ENCODE data around the gene LPIN2. TPM values are rescaled to one million over a fixed set of nuclear protein-coding genes. Genes with fewer than 3 reads are reported as not detected.
"Not testable (repeated sequence)": the region's sequence is repeated elsewhere in the genome, so short reads cannot be mapped to it uniquely, and the experiment has no call there.

The LPIN2 gene
- total RNA-seq, 1 donor from 2014 or later: 44.9 TPM

GRCh38 chr18:3054780-3055179, 41.8 kb upstream of the LPIN2 start:
- H3K27ac Mint-ChIP-seq: no peak overlapping the region
- peaks cover 10% of the 10 kb centered on the region for H3K36me3 Mint-ChIP-seq
- TF ChIP-seq CTCF (IDR thresholded peaks at IDR 0.05; ENCODE audit: unreplicated experiment): no peak
- DNase-seq (ENCODE audit: low spot score in 2 of 2, unreplicated experiment in 2 of 2): no peak
- peaks cover 13% of the 10 kb centered on the region for H3K4me1 Mint-ChIP-seq
- no peak overlapping the region for H3K4me3 Mint-ChIP-seq
- H3K9me3 Mint-ChIP-seq: peaks cover 18% of the 10 kb centered on the region
- no peaks in the 10 kb centered on the region for H3K27me3 Mint-ChIP-seq (ENCODE audit: low read depth)

DNA sequence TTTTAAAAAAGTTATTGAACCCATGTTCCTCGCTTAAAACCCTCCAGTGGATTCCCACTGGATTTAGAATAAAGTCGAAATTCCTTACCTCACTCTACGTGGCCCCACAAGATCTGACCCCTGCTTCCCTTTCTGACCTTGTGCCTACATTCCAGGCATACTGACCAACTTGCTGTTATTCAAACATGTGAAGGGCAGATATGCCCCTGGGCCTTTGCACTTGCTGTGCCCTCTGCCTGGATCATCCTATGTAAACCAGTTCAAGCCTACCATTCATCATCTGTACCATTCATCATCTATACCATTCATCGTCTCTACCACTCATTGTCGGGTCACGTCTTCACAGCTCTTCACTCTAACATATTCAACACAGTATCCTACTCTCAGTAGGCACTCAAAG, 41.3 kb upstream of the LPIN2 start:
- H3K4me1 Mint-ChIP-seq: peaks cover 13% of the 10 kb centered on the region
- no peaks in the 10 kb centered on the region for H3K27me3 Mint-ChIP-seq (ENCODE audit: low read depth)
- H3K9me3 Mint-ChIP-seq: peaks cover 18% of the 10 kb centered on the region
- no peak overlapping the region for H3K27ac Mint-ChIP-seq
- no peak for DNase-seq (ENCODE audit: low spot score in 2 of 2, unreplicated experiment in 2 of 2)
- H3K4me3 Mint-ChIP-seq: no peak overlapping the region
- H3K36me3 Mint-ChIP-seq: peaks cover 10% of the 10 kb centered on the region
- TF ChIP-seq CTCF (IDR thresholded peaks at IDR 0.05; ENCODE audit: unreplicated experiment): no peak

GRCh38 chr18:3053081-3053480, 40.1 kb upstream of the LPIN2 start:
- DNase-seq (ENCODE audit: low spot score in 2 of 2, unreplicated experiment in 2 of 2): no peak
- no peak for TF ChIP-seq CTCF (IDR thresholded peaks at IDR 0.05; ENCODE audit: unreplicated experiment)
- H3K27me3 Mint-ChIP-seq (ENCODE audit: low read depth): peaks cover 1% of the 10 kb centered on the region
- peaks cover 15% of the 10 kb centered on the region for H3K4me1 Mint-ChIP-seq
- H3K27ac Mint-ChIP-seq: no peak overlapping the region
- H3K9me3 Mint-ChIP-seq: peaks cover 18% of the 10 kb centered on the region
- H3K36me3 Mint-ChIP-seq: peaks cover 10% of the 10 kb centered on the region
- H3K4me3 Mint-ChIP-seq: no peak overlapping the region

DNA sequence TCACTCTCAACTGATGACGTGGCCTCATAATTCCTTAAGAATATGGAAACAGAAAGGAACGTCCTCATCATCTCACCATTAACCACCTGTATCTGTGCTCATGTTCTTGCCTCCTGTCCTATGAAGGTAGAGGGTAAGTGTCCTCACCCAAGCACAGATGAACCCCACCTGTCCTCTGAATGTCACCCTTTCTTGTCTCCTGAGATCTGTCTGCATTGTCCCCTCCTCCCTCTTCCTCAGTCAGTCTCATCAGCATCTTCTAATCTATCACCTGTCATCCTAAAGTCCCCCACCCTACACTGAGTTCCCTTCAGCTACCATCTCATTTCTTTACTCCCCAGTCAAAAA, 39.4 kb upstream of the LPIN2 start:
- no peak for TF ChIP-seq CTCF (IDR thresholded peaks at IDR 0.05; ENCODE audit: unreplicated experiment)
- Mint-ChIP-seq H3K36me3 (peaks cover 10% of the 10 kb centered on the region), H3K27ac (no peak overlapping the region), H3K4me3 (no peak overlapping the region), H3K4me1 (peaks cover 16% of the 10 kb centered on the region), H3K27me3 (ENCODE audit: low read depth) (peaks cover 3% of the 10 kb centered on the region), H3K9me3 (peaks cover 18% of the 10 kb centered on the region)
- no peak for DNase-seq (ENCODE audit: low spot score in 2 of 2, unreplicated experiment in 2 of 2)

- H3K36me3 Mint-ChIP-seq: peaks cover 10% of the 10 kb centered on the region
- no peak for TF ChIP-seq CTCF (IDR thresholded peaks at IDR 0.05; ENCODE audit: unreplicated experiment)
- H3K4me3 Mint-ChIP-seq: no peak overlapping the region
- no peak overlapping the region for H3K27ac Mint-ChIP-seq
- H3K9me3 Mint-ChIP-seq: peaks cover 18% of the 10 kb centered on the region
- peaks cover 16% of the 10 kb centered on the region for H3K4me1 Mint-ChIP-seq
- peaks cover 3% of the 10 kb centered on the region for H3K27me3 Mint-ChIP-seq (ENCODE audit: low read depth)
- DNase-seq (ENCODE audit: low spot score in 2 of 2, unreplicated experiment in 2 of 2): no peak
These were observed 38.9 kb upstream of the LPIN2 start for GRCh38 chr18:3051718-3052410.

DNA sequence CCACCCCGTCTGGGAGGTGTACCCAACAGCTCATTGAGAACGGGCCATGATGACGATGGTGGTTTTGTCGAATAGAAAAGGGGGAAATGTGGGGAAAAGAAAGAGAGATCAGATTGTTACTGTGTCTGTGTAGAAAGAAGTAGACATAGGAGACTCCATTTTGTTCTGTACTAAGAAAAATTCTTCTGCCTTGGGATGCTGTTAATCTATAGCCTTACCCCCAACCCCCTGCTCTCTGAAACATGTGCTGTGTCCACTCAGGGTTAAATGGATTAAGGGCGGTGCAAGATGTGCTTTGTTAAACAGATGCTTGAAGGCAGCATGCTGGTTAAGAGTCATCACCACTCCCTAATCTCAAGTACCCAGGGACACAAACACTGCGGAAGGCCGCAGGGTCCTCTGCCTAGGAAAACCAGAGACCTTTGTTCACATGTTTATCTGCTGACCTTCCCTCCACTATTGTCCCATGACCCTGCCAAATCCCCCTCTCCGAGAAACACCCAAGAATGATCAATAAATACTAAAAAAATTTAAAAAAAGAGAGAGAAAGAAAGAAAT, 37.0 kb upstream of the LPIN2 start:
- not testable (repeated sequence) for DNase-seq (ENCODE audit: low spot score in 2 of 2, unreplicated experiment in 2 of 2); H3K27me3 Mint-ChIP-seq (ENCODE audit: low read depth); H3K36me3 Mint-ChIP-seq; H3K4me3 Mint-ChIP-seq; H3K27ac Mint-ChIP-seq
- Mint-ChIP-seq H3K4me1 (peaks cover 19% of the 10 kb centered on the region), H3K9me3 (peaks cover 18% of the 10 kb centered on the region)
